GM12878 (cell line): ENCODE results near the gene AFF2.

ENCODE experiments used
- CTCF ChIP-seq, 3 experiments: IDR thresholded peaks in 2 of 3; conservative IDR thresholded peaks in 1 of 3; 2 replicates each; pipeline ENCODE4 v1.5.1; 2011; ENCODE audit warnings: low read depth in 3 of 3, low read length in 3 of 3, mild to moderate bottlenecking in 3 of 3, control low read depth in 2 of 3, moderate library complexity in 2 of 3, inconsistent platforms in 1 of 3, mixed read lengths in 1 of 3; ENCODE audit not compliant: control insufficient read depth in 2 of 3, insufficient read depth in 1 of 3; ENCODE audit errors: extremely low read depth in 1 of 3
- CUX1 ChIP-seq: IDR thresholded peaks from 2 replicates; pipeline ENCODE4 v1.6.1; 2012; ENCODE audit warnings: improper control_type of control experiment, low read depth, low read length; ENCODE audit not compliant: insufficient replicate concordance
- POLR2A ChIP-seq: IDR thresholded peaks from 2 replicates; pipeline ENCODE4 v1.6.1; 2011; ENCODE audit warnings: low read depth, mild to moderate bottlenecking, low read length
- RFX5 ChIP-seq: IDR thresholded peaks from 2 replicates; pipeline ENCODE4 v1.6.1; 2011; ENCODE audit warnings: low read depth, low read length, improper control_type of control experiment
- SIN3A ChIP-seq: IDR thresholded peaks from 2 replicates; pipeline ENCODE4 v1.6.1; 2012; ENCODE audit warnings: low read depth, low read length, improper control_type of control experiment

GRCh38 chrX:148813422-148813821, 313.0 kb downstream of the AFF2 start:
- TF ChIP-seq SIN3A, result no peak
- TF ChIP-seq CTCF (IDR thresholded peaks at IDR 0.05 in 2 of 3, conservative IDR thresholded peaks at IDR 0.05 in 1 of 3; ENCODE audit: control insufficient read depth in 2 of 3, extremely low read depth in 1 of 3, insufficient read depth in 1 of 3, low read depth in 3 of 3, low read length in 3 of 3), result no peak
- TF ChIP-seq CUX1, result no peak
- TF ChIP-seq POLR2A, result no peak
- TF ChIP-seq RFX5, result no peak
